ENCODE measurements around the gene OR9G1. TPM values are rescaled to one million over a fixed set of nuclear protein-coding genes. Genes with fewer than 3 reads are reported as not detected.

Gene OR9G1
- total and polyA plus RNA-seq, 2 of the 8 experiments (the other 6 are each of a cell fraction or from before 2014, with no cell fraction given): not detected

- no peak overlapping the region for H4K91ac ChIP-seq (replicated peaks; ENCODE audit: insufficient read length, low read length)
- H3K79me2 ChIP-seq (ENCODE audit: control insufficient read depth in 1 of 2, insufficient read depth in 2 of 2, low read length in 2 of 2): no peaks in the 10 kb centered on the region
- H3K4me3 ChIP-seq (ENCODE audit: extremely low read depth in 1 of 4, insufficient read depth in 2 of 4, low read depth in 3 of 4, low read length in 4 of 4): no peak overlapping the region
- no peaks in the 10 kb centered on the region for H3K27me3 ChIP-seq (replicated peaks in 1 of 4; ENCODE audit: control insufficient read depth in 3 of 4, extremely low read depth in 1 of 4, insufficient read depth in 3 of 4, low read length in 3 of 4)
- H3K56ac ChIP-seq (replicated peaks; ENCODE audit: insufficient read length, low read depth, low read length): no peak overlapping the region
- no peak overlapping the region for H3K14ac ChIP-seq (ENCODE audit: insufficient read length)
- TF ChIP-seq ZNF274 (IDR thresholded peaks at IDR 0.05; ENCODE audit: borderline replicate concordance, extremely low read depth, low read length) (no peak), CTBP2 (IDR thresholded peaks at IDR 0.05; ENCODE audit: borderline replicate concordance, insufficient read depth, insufficient read length, low read length) (no peak), FOSL1 (IDR thresholded peaks at IDR 0.05; ENCODE audit: insufficient read depth, low read depth, low read length) (no peak), SIX5 (IDR thresholded peaks at IDR 0.05; ENCODE audit: low read depth, low read length) (no peak), POU5F1 (IDR thresholded peaks at IDR 0.05; ENCODE audit: low read depth, low read length) (no peak), NRF1 (IDR thresholded peaks at IDR 0.05; ENCODE audit: low read depth, low read length) (no peak), SRF (IDR thresholded peaks at IDR 0.05; ENCODE audit: low read depth, low read length) (no peak)
- ChIA-PET CTCF (ENCODE audit: partially characterized antibody) (no interaction called here), POLR2A (ENCODE audit: partially characterized antibody) (no interaction called here)
- H3K23me2 ChIP-seq (ENCODE audit: low read depth, low read length): no peaks in the 10 kb centered on the region
- H2BK120ac ChIP-seq (replicated peaks; ENCODE audit: low read depth, low read length): no peak overlapping the region
- DNase-seq (ENCODE audit: low read depth in 1 of 2, low spot score in 2 of 2): no peak
- H3K18ac ChIP-seq (ENCODE audit: extremely low read depth, low read length): no peak overlapping the region
- no peak overlapping the region for H3K23ac ChIP-seq (ENCODE audit: insufficient read length)
- no peak overlapping the region for H2BK5ac ChIP-seq (ENCODE audit: low read depth, low read length)
- 91% methylated on average over 2 of the region's 2 CpGs; no CpG with 5 or more reads in 1 of the 2 experiments for WGBS, 2 experiments (ENCODE audit: extremely low coverage in 1 of 2, insufficient coverage in 1 of 2, insufficient read length in 1 of 2, insufficient replicate concordance in 2 of 2, low coverage in 1 of 2, low lambda C conversion rate in 2 of 2, missing lambda C conversion rate in 1 of 2)
- H2BK12ac ChIP-seq (ENCODE audit: low read depth, low read length): no peak overlapping the region
- H3K36me3 ChIP-seq (ENCODE audit: control insufficient read depth in 2 of 4, insufficient read depth in 4 of 4, low read length in 3 of 4): no peaks in the 10 kb centered on the region
- no peak overlapping the region for H3K27ac ChIP-seq (ENCODE audit: low read depth, low read length)
- no peak overlapping the region for H4K8ac ChIP-seq (ENCODE audit: extremely low read depth, insufficient read depth, low read length)
- no peak for FAIRE-seq
- H3K4ac ChIP-seq (replicated peaks; ENCODE audit: insufficient read length, low read depth, low read length): no peak overlapping the region
- H4K5ac ChIP-seq (ENCODE audit: insufficient read length, low read depth, low read length): no peak overlapping the region
- no peak overlapping the region for H2AFZ ChIP-seq (ENCODE audit: low read length)
- H3K9ac ChIP-seq (replicated peaks in 1 of 4; ENCODE audit: extremely low read depth in 1 of 4, low read depth in 3 of 4, low read length in 3 of 4): no peak overlapping the region
- no peak overlapping the region for H2BK15ac ChIP-seq (ENCODE audit: low read length)
- H2BK20ac ChIP-seq (ENCODE audit: low read length): no peak overlapping the region
- no peaks in the 10 kb centered on the region for H3K9me3 ChIP-seq (ENCODE audit: insufficient read depth in 2 of 2, low read depth in 1 of 2, low read length in 1 of 2)
- H3K4me1 ChIP-seq (replicated peaks in 1 of 4; ENCODE audit: control insufficient read depth in 3 of 4, insufficient read depth in 4 of 4, low read length in 3 of 4): no peaks in the 10 kb centered on the region; a peak in 1 of 7 replicates
- no peak overlapping the region for H3K4me2 ChIP-seq (ENCODE audit: insufficient read depth in 1 of 2, low read depth in 2 of 2, low read length in 2 of 2)
- H4K20me1 ChIP-seq (replicated peaks in 1 of 2; ENCODE audit: control insufficient read depth in 1 of 2, insufficient read depth in 2 of 2, low read length in 2 of 2): no peaks in the 10 kb centered on the region
- H2AK5ac ChIP-seq (ENCODE audit: low read depth, low read length): no peak overlapping the region
- H3K79me1 ChIP-seq (ENCODE audit: low read depth, low read length): no peaks in the 10 kb centered on the region
Measured at GRCh38 chr11:56693428-56693827, 5.5 kb upstream of the OR9G1 start.

Data from H1 (cell line).